Islet of Langerhans (tissue), 1 donor: ENCODE results near the gene B3GNT9.

ENCODE experiments used
- FAIRE-seq: peaks from one replicate; lab custom pipeline; 2011; peaks lifted over from hg19 to GRCh38; lab: Jason Lieb, UNC

B3GNT9 gene

GRCh38 chr16:67166598-67167168 lies 15.9 kb upstream of the B3GNT9 start:
- FAIRE-seq, result no peak

- FAIRE-seq, result no peak
These were observed 15.3 kb upstream of the B3GNT9 start for GRCh38 chr16:67166110-67166547.

GRCh38 chr16:67165121-67166078 lies 14.6 kb upstream of the B3GNT9 start:
- FAIRE-seq, result no peak

- no peak for FAIRE-seq
These were observed 13.8 kb upstream of the B3GNT9 start, which contains the start of gene HSF4 for GRCh38 chr16:67164599-67165061. HSF4 (plus strand) TSS chr16:67164745; CDS start chr16:67164812, 67 bp downstream.

GRCh38 chr16:67163999-67164558 lies 13.3 kb upstream of the B3GNT9 start:
- FAIRE-seq, result no peak

- no peak for FAIRE-seq
These were observed 12.6 kb upstream of the B3GNT9 start for GRCh38 chr16:67163164-67163998.

GRCh38 chr16:67162506-67163163 lies 11.8 kb upstream of the B3GNT9 start:
- no peak for FAIRE-seq

GRCh38 chr16:67161595-67162058 lies 10.8 kb upstream of the B3GNT9 start:
- no peak for FAIRE-seq

GRCh38 chr16:67158637-67159600 lies 8.1 kb upstream of the B3GNT9 start:
- no peak for FAIRE-seq

- no peak for FAIRE-seq
These were observed 7.3 kb upstream of the B3GNT9 start for GRCh38 chr16:67157892-67158635.

- FAIRE-seq, result no peak
These were observed 6.4 kb upstream of the B3GNT9 start for GRCh38 chr16:67157106-67157748.

GRCh38 chr16:67156143-67156844 lies 5.5 kb upstream of the B3GNT9 start:
- FAIRE-seq, result no peak

GRCh38 chr16:67155295-67156142 lies 4.7 kb upstream of the B3GNT9 start:
- FAIRE-seq, result no peak

GRCh38 chr16:67154578-67155294 lies 3.9 kb upstream of the B3GNT9 start:
- FAIRE-seq, result no peak

- no peak for FAIRE-seq
These were observed 766 bp upstream of the B3GNT9 start for GRCh38 chr16:67151431-67152097.
